Ovary (tissue), 3 donors: ENCODE measurements around the gene RNU1-3.
"Not testable (repeated sequence)": the region's sequence is repeated elsewhere in the genome, so short reads cannot be mapped to it uniquely, and the experiment has no call there.

Experiments used
- CTCF ChIP-seq, 3 donors: fragments of 450-650 bp in 2 of 3; fragments of 200-600 bp in 1 of 3; IDR thresholded peaks; one replicate each; pipeline versions ENCODE4 v1.5.1 to v1.8.0; 2016 to 2022; ENCODE audit warnings: antibody characterized with exemption in 3 of 3, mild to moderate bottlenecking in 1 of 3
- EP300 ChIP-seq: sonication (generic); formaldehyde crosslinking; IDR thresholded peaks from one replicate; pipeline ENCODE4 v1.6.1; 2017; ENCODE audit warnings: antibody characterized with exemption
- POLR2A ChIP-seq: fragments of 450-650 bp; IDR thresholded peaks from one replicate; pipeline ENCODE4 v1.6.1; 2017; ENCODE audit warnings: antibody characterized with exemption, mild to moderate bottlenecking, moderate library complexity
- donor health status: DM: no; HTN: no; CAD: no.

- TF ChIP-seq CTCF (IDR thresholded peaks at IDR 0.05); POLR2A; EP300: not testable (repeated sequence)
Observed at GRCh38 chr1:16649960-16650359, 16.8 kb downstream of the RNU1-3 start.
